Liver (tissue), 3 donors: ENCODE data around the gene FZD4.

ENCODE experiments used
- EGR1 ChIP-seq, 2 donors: IDR thresholded peaks; 2 replicates each; pipeline ENCODE4 v1.6.1; 2016 to 2018; ENCODE audit warnings: antibody characterized with exemption in 2 of 2, low read depth in 2 of 2
- GABPA ChIP-seq, 2 donors: IDR thresholded peaks in 1 of 2; conservative IDR thresholded peaks in 1 of 2; 2 replicates each; pipeline ENCODE4 v1.6.1; 2016; ENCODE audit warnings: antibody characterized with exemption in 2 of 2, mild to moderate bottlenecking in 1 of 2, moderate library complexity in 1 of 2
- RAD21 ChIP-seq, 2 donors: IDR thresholded peaks; 2 replicates each; pipeline ENCODE4 v1.6.1; 2016; ENCODE audit warnings: antibody characterized with exemption in 2 of 2, mild to moderate bottlenecking in 2 of 2
- RXRA ChIP-seq, 2 donors: IDR thresholded peaks; 2 replicates each; pipeline ENCODE4 v1.6.1; 2017 to 2018; ENCODE audit warnings: antibody characterized with exemption in 2 of 2, mild to moderate bottlenecking in 1 of 2
- SP1 ChIP-seq: IDR thresholded peaks from 2 replicates; pipeline ENCODE4 v1.6.1; 2018; ENCODE audit warnings: antibody characterized with exemption, mild to moderate bottlenecking
- TAF1 ChIP-seq: conservative IDR thresholded peaks from 2 replicates; pipeline ENCODE4 v1.6.1; 2016; ENCODE audit warnings: antibody characterized with exemption, mild to moderate bottlenecking
- TF ChIP-seq, protein P1 (sequence below): fragments of 150-350 bp; IDR thresholded peaks from 2 replicates; pipeline ENCODE4 v1.5.1; 2017; ENCODE audit warnings: improper control_type of control experiment, low read depth, low read length; ENCODE audit not compliant: missing input control
- TF ChIP-seq, protein P2 (sequence below): IDR thresholded peaks from 2 replicates; pipeline ENCODE4 v1.6.1; 2016; ENCODE audit warnings: antibody characterized with exemption
- TF ChIP-seq, protein P3 (sequence below): IDR thresholded peaks from 2 replicates; pipeline ENCODE4 v1.6.1; 2016; ENCODE audit warnings: antibody characterized with exemption
- TF ChIP-seq, protein P4 (sequence below): IDR thresholded peaks from 2 replicates; pipeline ENCODE4 v1.6.1; 2016; ENCODE audit warnings: antibody characterized with exemption, mild to moderate bottlenecking
- TF ChIP-seq, protein P5 (sequence below): IDR thresholded peaks from 2 replicates; pipeline ENCODE4 v1.6.1; 2016; ENCODE audit warnings: antibody characterized with exemption
- donor health status: healthy.
- donor health status: healthy.

DNA sequence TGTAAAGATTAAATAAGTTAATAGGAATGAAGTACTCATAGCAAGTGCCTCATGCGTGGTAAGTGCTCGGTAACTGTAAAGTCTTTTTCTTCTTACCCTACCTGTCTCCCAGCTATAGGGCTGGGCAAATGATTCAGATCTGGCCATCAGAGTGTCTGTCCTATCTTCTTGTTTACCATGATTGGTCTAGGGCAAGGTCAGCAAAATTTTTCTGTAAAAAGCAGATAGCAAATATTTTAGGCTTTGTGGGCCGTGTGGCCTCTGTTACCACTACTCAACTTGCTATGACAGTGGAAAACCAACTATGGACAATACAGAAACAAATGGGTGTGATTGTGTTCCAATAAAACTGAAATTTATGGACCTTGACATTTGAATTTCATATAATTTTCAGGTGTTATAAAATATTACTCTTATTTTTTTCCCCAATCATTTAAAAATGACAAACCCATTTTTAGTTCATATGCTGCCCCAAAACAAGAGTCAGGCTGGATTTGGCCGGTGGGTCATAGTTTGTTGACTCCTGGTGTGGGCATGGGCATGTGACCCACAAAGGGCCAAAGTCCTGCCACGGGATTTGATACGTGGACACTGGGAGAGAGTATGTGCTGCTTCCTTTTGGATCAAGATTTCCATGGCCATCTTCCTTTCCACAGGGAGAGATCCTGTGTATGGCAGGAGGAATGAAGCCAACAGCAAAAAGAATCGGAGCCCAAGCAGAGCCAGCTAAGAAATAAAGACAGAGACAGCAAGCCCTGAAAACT, 26.8 kb upstream of the FZD4 start:
- TF ChIP-seq, protein P1, sequence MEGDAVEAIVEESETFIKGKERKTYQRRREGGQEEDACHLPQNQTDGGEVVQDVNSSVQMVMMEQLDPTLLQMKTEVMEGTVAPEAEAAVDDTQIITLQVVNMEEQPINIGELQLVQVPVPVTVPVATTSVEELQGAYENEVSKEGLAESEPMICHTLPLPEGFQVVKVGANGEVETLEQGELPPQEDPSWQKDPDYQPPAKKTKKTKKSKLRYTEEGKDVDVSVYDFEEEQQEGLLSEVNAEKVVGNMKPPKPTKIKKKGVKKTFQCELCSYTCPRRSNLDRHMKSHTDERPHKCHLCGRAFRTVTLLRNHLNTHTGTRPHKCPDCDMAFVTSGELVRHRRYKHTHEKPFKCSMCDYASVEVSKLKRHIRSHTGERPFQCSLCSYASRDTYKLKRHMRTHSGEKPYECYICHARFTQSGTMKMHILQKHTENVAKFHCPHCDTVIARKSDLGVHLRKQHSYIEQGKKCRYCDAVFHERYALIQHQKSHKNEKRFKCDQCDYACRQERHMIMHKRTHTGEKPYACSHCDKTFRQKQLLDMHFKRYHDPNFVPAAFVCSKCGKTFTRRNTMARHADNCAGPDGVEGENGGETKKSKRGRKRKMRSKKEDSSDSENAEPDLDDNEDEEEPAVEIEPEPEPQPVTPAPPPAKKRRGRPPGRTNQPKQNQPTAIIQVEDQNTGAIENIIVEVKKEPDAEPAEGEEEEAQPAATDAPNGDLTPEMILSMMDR: no peak
- TF ChIP-seq, protein P2, sequence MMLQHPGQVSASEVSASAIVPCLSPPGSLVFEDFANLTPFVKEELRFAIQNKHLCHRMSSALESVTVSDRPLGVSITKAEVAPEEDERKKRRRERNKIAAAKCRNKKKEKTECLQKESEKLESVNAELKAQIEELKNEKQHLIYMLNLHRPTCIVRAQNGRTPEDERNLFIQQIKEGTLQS: no peak
- TF ChIP-seq, protein P3, sequence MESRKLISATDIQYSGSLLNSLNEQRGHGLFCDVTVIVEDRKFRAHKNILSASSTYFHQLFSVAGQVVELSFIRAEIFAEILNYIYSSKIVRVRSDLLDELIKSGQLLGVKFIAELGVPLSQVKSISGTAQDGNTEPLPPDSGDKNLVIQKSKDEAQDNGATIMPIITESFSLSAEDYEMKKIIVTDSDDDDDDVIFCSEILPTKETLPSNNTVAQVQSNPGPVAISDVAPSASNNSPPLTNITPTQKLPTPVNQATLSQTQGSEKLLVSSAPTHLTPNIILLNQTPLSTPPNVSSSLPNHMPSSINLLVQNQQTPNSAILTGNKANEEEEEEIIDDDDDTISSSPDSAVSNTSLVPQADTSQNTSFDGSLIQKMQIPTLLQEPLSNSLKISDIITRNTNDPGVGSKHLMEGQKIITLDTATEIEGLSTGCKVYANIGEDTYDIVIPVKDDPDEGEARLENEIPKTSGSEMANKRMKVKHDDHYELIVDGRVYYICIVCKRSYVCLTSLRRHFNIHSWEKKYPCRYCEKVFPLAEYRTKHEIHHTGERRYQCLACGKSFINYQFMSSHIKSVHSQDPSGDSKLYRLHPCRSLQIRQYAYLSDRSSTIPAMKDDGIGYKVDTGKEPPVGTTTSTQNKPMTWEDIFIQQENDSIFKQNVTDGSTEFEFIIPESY: peak; percentile 69
- TF ChIP-seq SP1 (peak; percentile 79), RAD21 (IDR thresholded peaks at IDR 0.05) (no peak), TAF1 (no peak), RXRA (IDR thresholded peaks at IDR 0.05) (peak; percentile 80 to 82), EGR1 (IDR thresholded peaks at IDR 0.05; ENCODE audit: low read depth in 2 of 2) (no peak), GABPA (IDR thresholded peaks at IDR 0.05 in 1 of 2, conservative IDR thresholded peaks at IDR 0.05 in 1 of 2) (no peak)
- TF ChIP-seq, protein P4, sequence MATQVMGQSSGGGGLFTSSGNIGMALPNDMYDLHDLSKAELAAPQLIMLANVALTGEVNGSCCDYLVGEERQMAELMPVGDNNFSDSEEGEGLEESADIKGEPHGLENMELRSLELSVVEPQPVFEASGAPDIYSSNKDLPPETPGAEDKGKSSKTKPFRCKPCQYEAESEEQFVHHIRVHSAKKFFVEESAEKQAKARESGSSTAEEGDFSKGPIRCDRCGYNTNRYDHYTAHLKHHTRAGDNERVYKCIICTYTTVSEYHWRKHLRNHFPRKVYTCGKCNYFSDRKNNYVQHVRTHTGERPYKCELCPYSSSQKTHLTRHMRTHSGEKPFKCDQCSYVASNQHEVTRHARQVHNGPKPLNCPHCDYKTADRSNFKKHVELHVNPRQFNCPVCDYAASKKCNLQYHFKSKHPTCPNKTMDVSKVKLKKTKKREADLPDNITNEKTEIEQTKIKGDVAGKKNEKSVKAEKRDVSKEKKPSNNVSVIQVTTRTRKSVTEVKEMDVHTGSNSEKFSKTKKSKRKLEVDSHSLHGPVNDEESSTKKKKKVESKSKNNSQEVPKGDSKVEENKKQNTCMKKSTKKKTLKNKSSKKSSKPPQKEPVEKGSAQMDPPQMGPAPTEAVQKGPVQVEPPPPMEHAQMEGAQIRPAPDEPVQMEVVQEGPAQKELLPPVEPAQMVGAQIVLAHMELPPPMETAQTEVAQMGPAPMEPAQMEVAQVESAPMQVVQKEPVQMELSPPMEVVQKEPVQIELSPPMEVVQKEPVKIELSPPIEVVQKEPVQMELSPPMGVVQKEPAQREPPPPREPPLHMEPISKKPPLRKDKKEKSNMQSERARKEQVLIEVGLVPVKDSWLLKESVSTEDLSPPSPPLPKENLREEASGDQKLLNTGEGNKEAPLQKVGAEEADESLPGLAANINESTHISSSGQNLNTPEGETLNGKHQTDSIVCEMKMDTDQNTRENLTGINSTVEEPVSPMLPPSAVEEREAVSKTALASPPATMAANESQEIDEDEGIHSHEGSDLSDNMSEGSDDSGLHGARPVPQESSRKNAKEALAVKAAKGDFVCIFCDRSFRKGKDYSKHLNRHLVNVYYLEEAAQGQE: peak; percentile 44
- TF ChIP-seq, protein P5, sequence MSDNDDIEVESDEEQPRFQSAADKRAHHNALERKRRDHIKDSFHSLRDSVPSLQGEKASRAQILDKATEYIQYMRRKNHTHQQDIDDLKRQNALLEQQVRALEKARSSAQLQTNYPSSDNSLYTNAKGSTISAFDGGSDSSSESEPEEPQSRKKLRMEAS: peak; percentile 53
